Stimulated activated CD4-positive, alpha-beta T cell treated with anti-CD3 and anti-CD28 coated beads, Interleukin-1b, Interleukin-23, amount 100 ng/mL, for 24 hours (primary cell): ENCODE data around the gene UBN2.
"Not testable (repeated sequence)": the region's sequence is repeated elsewhere in the genome, so short reads cannot be mapped to it uniquely, and the experiment has no call there.

Experiments used
- DNase-seq, 4 experiments: peaks; one replicate each; pipeline ENCODE4 v3.0.0-alpha.2; 2020; ENCODE audit warnings: low read depth in 4 of 4, low spot score in 1 of 4

Gene UBN2

DNA sequence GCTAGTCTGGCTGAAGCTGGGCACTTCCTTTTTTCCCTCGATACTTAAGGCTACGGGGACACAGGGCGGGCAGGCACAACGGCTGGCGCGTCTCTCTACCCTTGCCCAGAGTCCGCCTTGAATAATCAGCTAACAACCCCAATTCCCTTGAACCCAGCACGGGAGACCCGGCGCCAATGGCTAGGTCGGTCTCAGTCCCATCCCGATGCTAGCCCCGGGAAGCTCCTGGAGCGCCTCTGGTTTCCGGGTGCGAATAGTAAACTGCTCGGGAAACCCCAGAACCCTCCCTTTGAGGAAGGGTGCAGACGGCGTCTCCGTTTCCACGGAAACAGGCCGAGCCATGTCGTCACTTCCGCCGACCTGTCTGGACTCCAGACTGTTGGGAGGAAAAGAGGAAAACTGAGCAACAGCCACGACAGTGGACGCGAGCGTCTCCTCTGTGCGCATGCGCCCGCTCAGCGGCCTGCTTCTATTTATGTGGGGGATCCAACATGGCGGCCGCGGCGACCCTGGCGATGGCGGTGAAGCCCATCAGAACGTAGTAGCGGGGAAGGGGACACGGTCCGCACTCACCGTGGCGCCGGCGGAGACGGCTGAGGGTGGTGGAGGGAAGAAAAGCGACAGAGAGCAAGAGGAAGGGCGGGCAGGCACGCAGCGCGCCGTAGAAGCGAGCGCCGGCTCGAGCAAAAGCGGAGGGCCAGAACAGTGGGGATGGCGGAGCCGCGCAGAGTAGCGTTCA is at the start of gene UBN2:
Gene UBN2 (plus strand): TSS at position 464 of the 739 bp plus-strand sequence. CDS start 248 bp downstream, at position 712.
- DNase-seq, result peak; percentile 70 to 92 (median 86)

- DNase-seq, result no peak
Observed at GRCh38 chr7:139181404-139181803, 49.6 kb upstream of the UBN2 start.

DNA sequence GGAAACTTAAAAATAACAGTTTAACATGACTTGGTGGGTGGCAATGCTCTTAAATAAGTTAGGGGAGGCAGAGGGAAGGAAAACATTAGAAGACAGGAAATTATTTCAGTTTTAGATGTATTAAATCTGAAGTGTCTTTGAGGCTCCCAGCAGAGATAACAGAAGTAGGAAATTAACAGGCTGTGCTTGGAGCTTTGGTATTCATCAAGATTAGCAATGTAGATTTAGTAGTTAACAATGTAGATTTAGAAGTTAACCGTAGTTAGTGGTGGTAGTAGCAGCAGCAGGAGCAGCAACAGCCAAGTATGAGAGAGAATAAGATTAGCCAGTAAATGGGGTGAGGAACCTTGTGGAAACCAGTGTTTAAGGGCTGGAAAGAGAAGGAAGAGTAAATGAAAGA is 48.7 kb upstream of the UBN2 start:
- DNase-seq, result no peak

DNA sequence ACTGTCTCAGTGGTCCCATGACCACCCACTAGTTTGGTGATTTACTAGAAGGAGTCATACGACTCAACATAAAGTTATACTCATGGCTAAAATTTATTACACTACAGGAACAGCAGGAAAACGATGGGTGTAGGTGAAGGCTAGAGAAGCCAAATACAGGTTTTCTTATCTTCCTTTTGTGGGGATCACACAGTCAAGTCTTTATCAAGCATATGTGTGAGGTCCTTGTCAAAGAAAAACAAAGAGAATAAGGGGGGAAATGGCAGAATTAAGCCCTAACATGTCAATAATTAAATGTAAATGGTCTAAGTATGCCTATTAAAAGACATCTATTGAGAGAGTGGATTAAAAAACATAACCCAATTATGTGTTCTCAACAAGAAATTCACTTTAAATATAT is 47.8 kb upstream of the UBN2 start:
- no peak for DNase-seq

DNA sequence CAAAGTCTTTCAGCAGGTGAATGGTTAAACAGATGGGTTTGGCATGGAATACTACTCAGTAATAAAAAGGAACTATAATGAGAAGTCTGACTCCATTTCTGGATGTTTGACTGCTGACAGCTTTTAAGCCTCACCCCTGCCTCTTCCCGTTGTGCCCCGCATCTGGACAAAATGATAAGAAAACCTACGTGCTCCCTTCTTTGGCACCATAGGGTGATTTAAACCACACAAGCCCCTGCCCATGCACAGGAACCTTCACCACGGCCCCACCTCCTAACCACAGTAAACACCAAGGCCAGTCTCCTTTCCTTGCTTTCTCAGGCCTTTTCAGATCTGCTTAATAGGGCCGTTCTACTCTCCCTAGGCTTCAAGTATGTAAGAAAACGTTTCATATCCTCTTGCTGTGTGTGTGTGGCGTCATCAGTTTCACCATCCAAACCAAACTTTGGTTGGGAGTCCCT is 47.1 kb upstream of the UBN2 start:
- DNase-seq, result no peak

GRCh38 chr7:139186146-139186545 is 44.9 kb upstream of the UBN2 start:
- no peak for DNase-seq

DNA sequence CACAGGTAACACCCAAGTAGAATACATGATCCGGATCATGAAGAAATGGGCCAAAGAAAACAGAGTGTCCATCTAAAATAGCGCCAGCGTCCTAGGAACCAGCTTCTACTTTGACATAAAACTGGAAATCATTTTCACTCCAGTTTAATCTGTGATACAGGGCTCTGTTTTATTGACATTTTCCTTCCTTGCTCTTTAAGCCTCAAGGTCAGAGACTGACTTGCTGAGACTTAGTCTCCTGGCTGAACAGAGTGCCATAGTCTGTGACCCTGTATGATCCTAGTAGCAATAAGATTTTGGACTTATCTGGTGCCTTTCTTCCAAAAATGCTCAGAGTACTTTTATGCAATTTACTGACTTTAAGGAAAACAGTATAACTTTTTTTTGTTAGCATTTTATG is 41.7 kb upstream of the UBN2 start:
- no peak for DNase-seq

- DNase-seq, result no peak
Observed at GRCh38 chr7:139192014-139192706, 38.9 kb upstream of the UBN2 start.

DNA sequence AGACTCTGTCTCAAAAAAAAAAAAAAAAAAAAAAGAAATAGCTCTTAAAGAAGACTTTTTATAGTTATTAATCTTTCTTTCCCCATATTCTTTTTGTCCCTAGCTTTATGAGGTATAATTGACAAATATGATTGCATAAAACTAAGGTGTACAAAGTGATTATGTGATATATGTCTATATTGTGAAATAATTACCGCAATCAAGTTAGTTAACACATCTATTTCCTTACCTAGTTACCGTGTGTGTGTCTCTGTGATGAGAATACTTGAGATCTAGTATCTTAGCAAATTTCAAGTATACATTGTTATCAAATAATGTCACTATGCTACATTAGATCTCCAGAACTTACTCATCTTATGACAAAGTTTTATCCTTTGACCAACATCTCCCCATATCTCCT is 30.7 kb upstream of the UBN2 start:
- no peak for DNase-seq

DNA sequence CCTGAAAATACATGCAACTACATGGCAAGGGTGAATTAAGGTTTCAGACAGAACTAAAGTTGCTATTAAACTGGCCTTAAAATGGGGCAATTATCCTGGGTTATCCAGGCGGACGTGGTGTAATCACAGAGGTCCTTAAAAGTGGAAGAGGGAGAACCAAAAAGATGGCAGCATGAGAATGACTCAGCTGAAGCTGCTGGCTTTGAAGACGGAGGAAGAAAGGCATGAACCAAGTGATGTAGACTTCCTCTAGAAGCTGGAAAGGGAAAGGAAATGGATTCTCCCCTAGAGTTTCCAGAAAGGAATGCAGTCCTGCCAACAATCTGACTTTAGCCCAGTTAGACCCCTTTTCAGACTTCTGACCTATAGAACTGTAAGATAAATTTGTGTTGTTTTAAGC is 27.0 kb upstream of the UBN2 start:
- DNase-seq, result no peak

DNA sequence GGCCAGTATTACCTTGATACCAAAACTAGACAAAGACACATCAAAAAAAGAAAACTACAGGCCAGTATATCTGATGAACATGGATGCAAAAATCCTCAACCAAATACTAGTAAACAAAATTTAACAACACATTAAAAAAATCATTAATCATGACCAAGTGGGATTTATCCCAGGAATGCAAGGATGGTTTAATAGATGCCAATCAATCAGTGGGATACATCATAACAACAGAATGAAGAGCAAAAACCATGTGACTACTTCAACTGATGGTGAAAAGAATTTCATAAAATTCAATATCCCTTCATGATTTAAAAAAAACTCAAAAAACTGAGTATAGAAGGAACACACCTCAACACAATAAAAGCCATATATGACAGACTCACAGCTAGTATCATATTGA is 25.2 kb upstream of the UBN2 start:
- no peak for DNase-seq

GRCh38 chr7:139212133-139212532 is 18.9 kb upstream of the UBN2 start:
- DNase-seq, result no peak

GRCh38 chr7:139213489-139213888 is 17.5 kb upstream of the UBN2 start:
- DNase-seq, result not testable (repeated sequence)

DNA sequence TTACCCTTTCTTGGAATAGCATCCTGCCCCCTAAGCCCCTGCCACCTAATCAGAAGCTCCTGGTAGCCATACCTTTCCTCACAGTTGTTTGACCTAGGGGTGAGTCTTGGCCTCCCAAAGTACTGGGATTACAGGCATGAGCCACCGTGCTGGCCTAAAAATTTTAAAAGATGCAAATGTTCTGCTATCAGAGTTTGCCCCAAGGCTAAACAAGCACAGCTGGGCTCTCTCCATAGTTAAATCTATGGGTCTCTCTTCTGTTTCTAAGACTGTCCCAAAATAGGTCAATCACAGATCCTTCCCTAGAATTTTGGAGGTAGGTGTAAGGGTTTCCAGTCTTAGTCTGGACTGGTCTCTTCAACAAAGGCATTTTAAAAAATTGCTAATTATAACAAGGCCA is 12.9 kb upstream of the UBN2 start:
- no peak for DNase-seq

DNA sequence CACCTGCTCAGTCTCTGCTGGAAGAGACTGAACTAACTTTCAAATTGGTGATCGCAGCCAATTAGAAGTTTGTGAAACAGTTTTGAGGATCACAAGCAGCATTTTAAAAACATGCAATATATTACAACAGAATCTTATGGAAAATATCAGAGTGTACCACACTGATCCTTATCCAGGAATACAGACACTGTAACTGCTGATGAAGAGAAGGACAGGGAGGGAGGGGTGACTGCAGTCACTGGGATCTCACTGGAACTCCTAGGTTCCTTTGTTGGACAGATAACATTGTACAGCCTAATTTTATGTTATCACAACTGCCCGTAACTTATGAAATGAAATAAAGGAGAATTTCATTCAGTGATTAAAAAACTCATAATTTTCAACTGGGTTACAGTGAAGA is 6.8 kb upstream of the UBN2 start:
- no peak for DNase-seq

DNA sequence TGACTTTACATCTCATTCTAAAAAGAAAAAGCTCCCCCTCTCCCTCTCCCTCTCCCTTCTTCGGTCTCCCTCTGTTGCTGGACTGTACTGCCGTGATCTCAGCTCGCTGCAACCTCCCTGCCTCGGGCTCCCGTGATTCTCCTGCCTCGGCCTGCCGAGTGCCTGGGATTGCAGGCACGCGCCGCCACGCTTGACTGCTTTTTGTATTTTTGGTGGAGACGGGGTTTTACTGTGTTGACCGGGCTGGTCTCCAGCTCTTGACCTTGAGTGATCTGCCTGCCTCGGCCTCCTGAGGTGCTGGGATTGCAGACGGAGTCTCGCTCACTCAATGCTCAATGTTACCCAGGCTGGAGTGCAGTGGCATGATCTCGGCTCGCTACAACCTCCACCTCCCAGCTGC is 6.2 kb upstream of the UBN2 start:
- DNase-seq, result not testable (repeated sequence)

DNA sequence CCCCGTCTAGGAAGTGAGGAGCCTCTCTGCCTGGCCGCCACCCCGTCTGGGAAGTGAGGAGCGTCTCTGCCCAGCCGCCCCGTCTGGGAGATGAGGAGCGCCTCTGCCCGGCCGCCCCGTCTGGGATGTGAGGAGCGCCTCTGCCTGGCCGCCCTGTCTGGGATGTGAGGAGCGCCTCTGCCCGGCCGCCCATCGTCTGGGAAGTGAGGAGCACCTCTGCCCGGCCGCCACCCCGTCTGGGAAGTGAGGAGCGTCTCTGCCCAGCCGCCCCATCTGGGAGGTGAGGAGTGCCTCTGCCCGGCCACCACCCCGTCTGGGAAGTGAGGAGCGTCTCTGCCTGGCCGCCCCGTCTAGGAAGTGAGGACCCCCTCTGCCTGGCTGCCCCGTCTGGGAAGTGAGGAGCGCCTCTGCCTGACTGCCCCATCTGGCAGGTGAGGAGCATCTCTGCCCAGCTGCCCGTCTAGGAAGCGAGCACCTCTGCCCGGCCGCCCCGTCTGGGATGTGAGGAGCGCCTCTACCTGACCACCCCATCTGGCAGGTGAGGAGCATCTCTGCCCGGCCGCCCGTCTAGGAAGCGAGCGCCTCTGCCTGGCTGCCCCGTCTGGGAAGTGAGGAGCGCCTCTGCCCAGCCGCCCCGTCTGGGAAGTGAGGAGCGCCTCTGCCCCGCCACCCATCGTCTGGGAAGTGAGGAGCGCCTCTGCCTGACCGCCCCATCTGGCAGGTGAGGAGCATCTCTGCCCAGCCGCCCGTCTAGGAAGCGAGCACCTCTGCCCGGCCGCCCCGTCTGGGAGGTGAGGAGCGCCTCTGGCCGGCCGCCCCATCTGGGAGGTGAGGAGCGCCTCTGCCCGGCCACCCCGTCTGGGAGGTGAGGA is 5.5 kb upstream of the UBN2 start:
- DNase-seq, result not testable (repeated sequence)

DNA sequence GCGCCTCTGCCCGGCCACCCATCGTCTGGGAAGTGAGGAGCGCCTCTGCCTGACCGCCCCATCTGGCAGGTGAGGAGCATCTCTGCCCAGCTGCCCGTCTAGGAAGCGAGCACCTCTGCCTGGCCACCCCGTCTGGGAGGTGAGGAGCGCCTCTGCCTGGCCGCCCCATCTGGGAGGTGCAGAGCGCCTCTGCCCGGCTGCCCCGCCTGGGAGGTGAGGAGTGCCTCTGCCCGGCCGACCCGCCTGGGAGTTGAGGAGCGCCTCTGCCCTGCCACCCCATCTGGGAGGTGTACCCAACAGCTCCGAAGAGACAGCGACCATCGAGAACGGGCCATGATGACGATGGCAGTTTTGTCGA is 4.9 kb upstream of the UBN2 start:
- DNase-seq, result not testable (repeated sequence)

GRCh38 chr7:139226988-139227488 is 4.0 kb upstream of the UBN2 start:
- DNase-seq, result not testable (repeated sequence)

- DNase-seq, result no peak
Observed at GRCh38 chr7:139230023-139230422, 1.0 kb upstream of the UBN2 start.

DNA sequence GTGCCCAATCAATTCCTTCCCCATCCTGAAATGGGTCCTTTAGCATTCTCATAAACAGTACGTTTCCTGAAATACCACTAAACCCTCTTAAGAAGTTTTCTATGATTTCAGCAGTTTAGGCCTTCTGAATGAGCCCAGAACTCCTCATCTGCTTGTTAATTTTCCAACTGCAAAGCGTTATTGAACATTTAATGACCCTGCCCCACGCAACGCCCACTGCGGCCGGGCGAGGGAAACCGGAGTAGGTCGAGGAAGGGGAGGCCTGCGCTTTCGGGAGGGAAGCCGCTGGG is 608 bp upstream of the UBN2 start:
- no peak for DNase-seq
